A549 (cell line): Measurements from ENCODE around the gene BHLHA15. TPM values are rescaled to one million over a fixed set of nuclear protein-coding genes. Genes with fewer than 3 reads are reported as not detected.

Experiments
- ATAC-seq, 2 experiments: fragments of 200-7000 bp in 1 of 2; fragments of >200 bp in 1 of 2; cut with Nextera tagmentation in 1 of 2; cut with Tn5 transposase in 1 of 2; 3 replicates each; pipeline versions ENCODE4 v1.8.0 to v1.9.1; 2018 to 2020; ENCODE audit warnings: mild to moderate bottlenecking in 1 of 2, moderate library complexity in 1 of 2
- CTCF ChIA-PET: fragments of 300-600 bp; sonication (Branson Sonifier 250); formaldehyde crosslinking; extraction: SDS; loops from one replicate; lab custom pipeline; 2021; ENCODE audit warnings: antibody characterized with exemption, inconsistent platforms; lab: Yijun Ruan, JAX
- POLR2A ChIA-PET: fragments of 350-600 bp; formaldehyde crosslinking; extraction: SDS; loops from one replicate; lab custom pipeline; 2021; ENCODE audit warnings: antibody characterized with exemption, inconsistent platforms; lab: Yijun Ruan, JAX
- DNase-seq, 2 experiments: peaks; one replicate each; pipeline versions ENCODE4 v3.0.0 to v3.0.0-alpha.2; 2011 to 2016; ENCODE audit warnings: low read depth in 1 of 2, low spot score in 1 of 2
- FAIRE-seq: peaks from 2 replicates; lab custom pipeline; 2011; peaks lifted over from hg19 to GRCh38; lab: Jason Lieb, UNC
- H3K27ac ChIP-seq, 2 experiments: fragments of >200 bp; sonication (Bioruptor Twin); formaldehyde crosslinking; 3 replicates each; pipeline ENCODE4 v1.5.1; 2016 to 2017
- H3K4me1 ChIP-seq: fragments of >200 bp; sonication (Bioruptor Twin); formaldehyde crosslinking; 3 replicates; pipeline ENCODE4 v1.6.1; 2016
- H3K4me2 ChIP-seq: fragments of >200 bp; sonication (Bioruptor Twin); formaldehyde crosslinking; 3 replicates; pipeline ENCODE4 v1.6.1; 2016
- H3K4me3 ChIP-seq: fragments of >200 bp; sonication (Bioruptor Twin); formaldehyde crosslinking; 3 replicates; pipeline ENCODE4 v1.5.1; 2016
- H3K9me3 ChIP-seq: fragments of >200 bp; sonication (Bioruptor Twin); formaldehyde crosslinking; 3 replicates; pipeline ENCODE4 v1.6.1; 2016
- ATOH8 ChIP-seq: fragments of 250-450 bp; sonication (Bioruptor Pico); IDR thresholded peaks from 2 replicates; pipeline ENCODE4 v1.5.0; 2020; ENCODE audit warnings: low read depth, mild to moderate bottlenecking, moderate library complexity
- BHLHE40 ChIP-seq: IDR thresholded peaks from 2 replicates; pipeline ENCODE4 v1.6.1; 2012; ENCODE audit warnings: low read depth, low read length, inconsistent platforms
- CBX2 ChIP-seq: fragments of 200-600 bp; sonication (generic); IDR thresholded peaks from 2 replicates; pipeline ENCODE4 v1.6.1; 2016; ENCODE audit warnings: low read depth, mild to moderate bottlenecking, borderline replicate concordance
- CEBPB ChIP-seq, 2 experiments: fragments of >200 bp in 1 of 2; sonication (Bioruptor Twin) in 1 of 2; formaldehyde crosslinking in 1 of 2; IDR thresholded peaks; 2 replicates each; pipeline ENCODE4 v1.6.1; 2012 to 2016
- CHD4 ChIP-seq: fragments of 200-600 bp; sonication (generic); IDR thresholded peaks from 2 replicates; pipeline ENCODE4 v1.6.1; 2016; ENCODE audit warnings: antibody characterized with exemption, mild to moderate bottlenecking, borderline replicate concordance
- ESRRA ChIP-seq: fragments of 150-350 bp; IDR thresholded peaks from 2 replicates; pipeline ENCODE4 v1.6.1; 2014; ENCODE audit warnings: mild to moderate bottlenecking, low read length, borderline replicate concordance
- FOSL2 ChIP-seq, 2 experiments: fragments of 450-650 bp in 1 of 2; fragments of >200 bp in 1 of 2; sonication (Bioruptor Twin) in 1 of 2; formaldehyde crosslinking; IDR thresholded peaks; 2 replicates each; pipeline versions ENCODE4 v1.5.0 to v1.6.1; 2016 to 2020; ENCODE audit warnings: mild to moderate bottlenecking in 1 of 2, moderate library complexity in 1 of 2
- JUNB ChIP-seq: fragments of >200 bp; sonication (Bioruptor Twin); formaldehyde crosslinking; IDR thresholded peaks from 2 replicates; pipeline ENCODE4 v1.6.1; 2016
- KDM1A ChIP-seq: fragments of 200-600 bp; sonication (generic); IDR thresholded peaks from 2 replicates; pipeline ENCODE4 v1.6.1; 2016; ENCODE audit warnings: low read depth, mild to moderate bottlenecking
- PBX3 ChIP-seq: IDR thresholded peaks from 2 replicates; pipeline ENCODE4 v1.6.1; 2012
- PHF8 ChIP-seq: fragments of 200-600 bp; sonication (generic); IDR thresholded peaks from 2 replicates; pipeline ENCODE4 v1.6.1; 2016; ENCODE audit warnings: low read depth, mild to moderate bottlenecking, antibody characterized with exemption, moderate library complexity, borderline replicate concordance
- POLR2AphosphoS2 ChIP-seq: conservative IDR thresholded peaks from 2 replicates; pipeline ENCODE4 v1.6.1; 2012; ENCODE audit warnings: low read length, improper control_type of control experiment, inconsistent platforms
- RAD21 ChIP-seq, 2 experiments: fragments of >200 bp in 1 of 2; sonication (Bioruptor Twin) in 1 of 2; formaldehyde crosslinking in 1 of 2; IDR thresholded peaks in 1 of 2; conservative IDR thresholded peaks in 1 of 2; 2 replicates in 1 of 2; 3 replicates in 1 of 2; pipeline ENCODE4 v1.6.1; 2012 to 2018; ENCODE audit warnings: inconsistent platforms in 1 of 2
- RFX5 ChIP-seq: fragments of 450-650 bp; IDR thresholded peaks from 2 replicates; pipeline ENCODE4 v1.7.1; 2014; ENCODE audit warnings: antibody characterized with exemption, mild to moderate bottlenecking, moderate library complexity
- SREBF2 ChIP-seq: fragments of 450-650 bp; IDR thresholded peaks from 2 replicates; pipeline ENCODE4 v1.6.1; 2014; ENCODE audit warnings: mild to moderate bottlenecking, moderate library complexity
- TFCP2L1 ChIP-seq: fragments of 250-450 bp; sonication (Bioruptor Pico); IDR thresholded peaks from 2 replicates; pipeline ENCODE4 v1.5.0; 2021; ENCODE audit warnings: mild to moderate bottlenecking
- ZSCAN20 ChIP-seq: fragments of 250-450 bp; sonication (Bioruptor Pico); IDR thresholded peaks from 2 replicates; pipeline ENCODE4 v1.8.0; 2022; ENCODE audit warnings: mild to moderate bottlenecking, moderate library complexity
- WGBS: methylation state at CpG from one replicate; pipeline ENCODE4 v1.1.6; 2017; ENCODE audit errors: missing lambda C conversion rate; 5-methylcytosine and 5-hydroxymethylcytosine counted together
- polyA plus RNA-seq, 4 experiments: library from polyadenylated mRNA; depleted of rRNA in 3 of 4; stranded (reverse); fragments of >200 nt; fragmentation: RNase III in 1 of 4; extraction: RNeasy Plus Mini Kit Qiagen cat#74134 plus additional on column Dnase treatment in 1 of 4; gene quantifications; 2 replicates in 3 of 4; 3 replicates in 1 of 4; pipeline ENCODE4 v1.2.3, GENCODE V29; 2011 to 2017
- TF ChIP-seq, protein P1 (sequence below): fragments of 200-600 bp; sonication (generic); IDR thresholded peaks from 2 replicates; pipeline ENCODE4 v1.6.1; 2016; ENCODE audit warnings: antibody characterized with exemption, mild to moderate bottlenecking, moderate library complexity

Gene BHLHA15
- polyA plus RNA-seq, 2 of the 4 experiments (the other 2 are of a cell fraction), result 0.23 to 0.30 TPM

- POLR2A ChIA-PET, result no interaction called here
- Histone ChIP-seq H3K27ac (no peak overlapping the region; a peak in 1 of 6 replicates), H3K4me1 (peaks cover 7% of the 10 kb centered on the region; the same call in 2 of the 3 replicates), H3K9me3 (no peaks in the 10 kb centered on the region), H3K4me2 (no peak overlapping the region), H3K4me3 (no peak overlapping the region)
- TF ChIP-seq, protein P1, sequence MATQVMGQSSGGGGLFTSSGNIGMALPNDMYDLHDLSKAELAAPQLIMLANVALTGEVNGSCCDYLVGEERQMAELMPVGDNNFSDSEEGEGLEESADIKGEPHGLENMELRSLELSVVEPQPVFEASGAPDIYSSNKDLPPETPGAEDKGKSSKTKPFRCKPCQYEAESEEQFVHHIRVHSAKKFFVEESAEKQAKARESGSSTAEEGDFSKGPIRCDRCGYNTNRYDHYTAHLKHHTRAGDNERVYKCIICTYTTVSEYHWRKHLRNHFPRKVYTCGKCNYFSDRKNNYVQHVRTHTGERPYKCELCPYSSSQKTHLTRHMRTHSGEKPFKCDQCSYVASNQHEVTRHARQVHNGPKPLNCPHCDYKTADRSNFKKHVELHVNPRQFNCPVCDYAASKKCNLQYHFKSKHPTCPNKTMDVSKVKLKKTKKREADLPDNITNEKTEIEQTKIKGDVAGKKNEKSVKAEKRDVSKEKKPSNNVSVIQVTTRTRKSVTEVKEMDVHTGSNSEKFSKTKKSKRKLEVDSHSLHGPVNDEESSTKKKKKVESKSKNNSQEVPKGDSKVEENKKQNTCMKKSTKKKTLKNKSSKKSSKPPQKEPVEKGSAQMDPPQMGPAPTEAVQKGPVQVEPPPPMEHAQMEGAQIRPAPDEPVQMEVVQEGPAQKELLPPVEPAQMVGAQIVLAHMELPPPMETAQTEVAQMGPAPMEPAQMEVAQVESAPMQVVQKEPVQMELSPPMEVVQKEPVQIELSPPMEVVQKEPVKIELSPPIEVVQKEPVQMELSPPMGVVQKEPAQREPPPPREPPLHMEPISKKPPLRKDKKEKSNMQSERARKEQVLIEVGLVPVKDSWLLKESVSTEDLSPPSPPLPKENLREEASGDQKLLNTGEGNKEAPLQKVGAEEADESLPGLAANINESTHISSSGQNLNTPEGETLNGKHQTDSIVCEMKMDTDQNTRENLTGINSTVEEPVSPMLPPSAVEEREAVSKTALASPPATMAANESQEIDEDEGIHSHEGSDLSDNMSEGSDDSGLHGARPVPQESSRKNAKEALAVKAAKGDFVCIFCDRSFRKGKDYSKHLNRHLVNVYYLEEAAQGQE, result no peak
- TF ChIP-seq PBX3, result no peak
- TF ChIP-seq JUNB, result no peak
- no peak for TF ChIP-seq PHF8
- TF ChIP-seq TFCP2L1 (CRISPR knock-in tag), result no peak
- TF ChIP-seq CBX2, result no peak
- TF ChIP-seq FOSL2 (IDR thresholded peaks at IDR 0.05), result no peak
- no peak for TF ChIP-seq FOSL2 (CRISPR knock-in tag; IDR thresholded peaks at IDR 0.05)
- no peak for TF ChIP-seq CEBPB (IDR thresholded peaks at IDR 0.05)
- DNase-seq, result no peak
- CTCF ChIA-PET, result no interaction called here
- WGBS, result 76% methylated on average over 10 of the region's 21 CpGs
- ATAC-seq, result peak; percentile 10 to 31; a peak in 3 of 6 replicates
- FAIRE-seq, result no peak
Measured at GRCh38 chr7:98223898-98224700, 12.9 kb downstream of the BHLHA15 start.

GRCh38 chr7:98224701-98225181 is 13.5 kb downstream of the BHLHA15 start:
- Histone ChIP-seq H3K4me3 (no peak overlapping the region), H3K4me2 (no peak overlapping the region), H3K27ac (no peak overlapping the region), H3K9me3 (no peaks in the 10 kb centered on the region), H3K4me1 (peaks cover 7% of the 10 kb centered on the region; the same call in 2 of the 3 replicates)
- DNase-seq, result no peak
- TF ChIP-seq CEBPB (IDR thresholded peaks at IDR 0.05), result no peak
- TF ChIP-seq RFX5, result no peak
- TF ChIP-seq CHD4, result no peak
- TF ChIP-seq BHLHE40, result no peak
- TF ChIP-seq SREBF2, result no peak
- no peak for TF ChIP-seq ATOH8 (CRISPR knock-in tag)
- ATAC-seq, result no peak; a peak in 1 of 6 replicates
- FAIRE-seq, result no peak
- ChIA-PET POLR2A (no interaction called here), CTCF (no interaction called here)
- 93% methylated on average over 20 of the region's 21 CpGs for WGBS

DNA sequence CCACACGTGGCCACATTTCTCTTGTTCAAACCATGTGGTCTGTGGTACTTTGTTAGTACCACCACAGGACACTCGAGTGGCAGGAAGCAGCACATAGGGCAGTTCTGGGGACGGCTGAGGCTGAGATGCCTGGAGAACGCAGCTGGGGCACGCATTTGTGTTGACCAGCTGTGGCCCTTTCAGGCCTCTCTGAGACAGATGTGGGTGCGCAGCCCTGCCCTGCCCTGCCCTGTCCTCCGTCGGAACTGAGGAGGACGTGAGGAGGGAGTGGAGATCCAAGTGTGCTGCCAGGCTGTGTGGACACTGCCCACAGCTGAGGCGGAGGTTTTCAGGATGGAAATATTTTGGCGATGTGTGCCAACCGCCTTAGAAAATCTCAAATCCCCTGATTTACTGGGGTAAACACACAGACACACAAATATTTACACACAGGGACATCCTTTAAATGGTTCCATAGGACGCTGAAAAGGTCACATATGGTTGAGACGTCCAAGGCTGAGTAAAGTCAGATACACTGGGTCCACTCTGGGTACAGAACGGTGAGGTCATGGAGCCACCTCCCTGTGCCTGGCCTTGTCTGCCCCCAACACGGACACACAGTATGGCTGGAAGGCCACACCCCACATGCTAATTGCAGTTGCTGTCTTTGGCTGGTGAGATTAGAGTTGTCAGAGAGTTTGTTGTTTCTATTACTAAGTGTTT is 14.8 kb downstream of the BHLHA15 start:
- POLR2A ChIA-PET, result no interaction called here
- H3K4me2 ChIP-seq, result no peak overlapping the region
- H3K4me1 ChIP-seq, result peaks cover 7% of the 10 kb centered on the region; the same call in 2 of the 3 replicates
- no peak for DNase-seq
- H3K9me3 ChIP-seq, result no peaks in the 10 kb centered on the region
- 80% methylated on average over 16 of the region's 16 CpGs for WGBS
- FAIRE-seq, result no peak
- no peak overlapping the region for H3K4me3 ChIP-seq
- CTCF ChIA-PET, result interaction anchor here (0.6 kb wide), 1 partner anchor 173 kb away, joined by 5 read pairs; no protein-coding TSS in a partner anchor
- ATAC-seq, result no peak
- TF ChIP-seq PBX3, result no peak
- no peak for TF ChIP-seq KDM1A
- TF ChIP-seq POLR2AphosphoS2, result no peak
- TF ChIP-seq ESRRA, result no peak
- TF ChIP-seq ZSCAN20 (CRISPR knock-in tag), result no peak
- no peak for TF ChIP-seq RAD21 (conservative IDR thresholded peaks at IDR 0.05 in 1 of 2, IDR thresholded peaks at IDR 0.05 in 1 of 2)
- no peak overlapping the region for H3K27ac ChIP-seq
